RKO (cell line): Measurements from ENCODE around the gene TTL.
"Not testable (repeated sequence)": the region's sequence is repeated elsewhere in the genome, so short reads cannot be mapped to it uniquely, and the experiment has no call there.

ENCODE experiments used
- DNase-seq: peaks from one replicate; pipeline ENCODE4 v3.0.0-alpha.2; 2016; ENCODE audit warnings: low spot score

TTL gene

GRCh38 chr2:112474844-112475486 is 7.0 kb upstream of the TTL start:
- DNase-seq, result no peak

- DNase-seq, result no peak
Measured at GRCh38 chr2:112476434-112476833, 5.5 kb upstream of the TTL start.

- DNase-seq, result no peak
Measured at GRCh38 chr2:112480530-112481049, 1.4 kb upstream of the TTL start.

- DNase-seq, result peak; percentile 86
Measured at GRCh38 chr2:112481050-112481527, 867 bp upstream of the TTL start.

GRCh38 chr2:112482309-112483041 is 519 bp downstream of the TTL start:
- peak; percentile 51 for DNase-seq

- DNase-seq, result peak; percentile 90
Measured at GRCh38 chr2:112483042-112483473, 1.1 kb downstream of the TTL start.

GRCh38 chr2:112483831-112484230 is 1.9 kb downstream of the TTL start:
- DNase-seq, result no peak

GRCh38 chr2:112485849-112486248 is 3.9 kb downstream of the TTL start:
- no peak for DNase-seq

- no peak for DNase-seq
Measured at GRCh38 chr2:112486895-112487294, 4.9 kb downstream of the TTL start.

GRCh38 chr2:112487444-112487961 is 5.5 kb downstream of the TTL start:
- no peak for DNase-seq

- DNase-seq, result no peak
Measured at GRCh38 chr2:112488201-112488600, 6.2 kb downstream of the TTL start.

GRCh38 chr2:112491946-112492345 is 10.0 kb downstream of the TTL start:
- no peak for DNase-seq

- no peak for DNase-seq
Measured at GRCh38 chr2:112493048-112493447, 11.1 kb downstream of the TTL start.

- DNase-seq, result peak; percentile 28
Measured at GRCh38 chr2:112493858-112494648, 12.1 kb downstream of the TTL start.

- no peak for DNase-seq
Measured at GRCh38 chr2:112494828-112495227, 12.9 kb downstream of the TTL start.

GRCh38 chr2:112495878-112496277 is 13.9 kb downstream of the TTL start:
- DNase-seq, result not testable (repeated sequence)

- DNase-seq, result peak; percentile 41
Measured at GRCh38 chr2:112500850-112501484, 19.0 kb downstream of the TTL start.

GRCh38 chr2:112509239-112509998 is 27.5 kb downstream of the TTL start:
- not testable (repeated sequence) for DNase-seq

GRCh38 chr2:112516801-112517200 is 34.8 kb downstream of the TTL start:
- no peak for DNase-seq

- DNase-seq, result no peak
Measured at GRCh38 chr2:112518807-112519206, 36.9 kb downstream of the TTL start.

GRCh38 chr2:112519506-112519905 is 37.5 kb downstream of the TTL start:
- DNase-seq, result no peak
